GM19324 (cell line): ENCODE results near the gene MACIR.
"Not testable (repeated sequence)": the region's sequence is repeated elsewhere in the genome, so short reads cannot be mapped to it uniquely, and the experiment has no call there.

ENCODE experiments used
- ATAC-seq: cut with Tn5 transposase; IDR thresholded peaks from one replicate; pipeline ENCODE4 v1.9.1; 2021; ENCODE audit warnings: mild to moderate bottlenecking, moderate library complexity; ENCODE audit not compliant: unreplicated experiment, low FRiP score

The MACIR gene, protein sequence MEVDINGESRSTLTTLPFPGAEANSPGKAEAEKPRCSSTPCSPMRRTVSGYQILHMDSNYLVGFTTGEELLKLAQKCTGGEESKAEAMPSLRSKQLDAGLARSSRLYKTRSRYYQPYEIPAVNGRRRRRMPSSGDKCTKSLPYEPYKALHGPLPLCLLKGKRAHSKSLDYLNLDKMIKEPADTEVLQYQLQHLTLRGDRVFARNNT

GRCh38 chr5:103258368-103258956 is at the start of gene MACIR:
Gene MACIR (plus strand): TSS chr5:103258763. CDS start chr5:103275920, 17,157 bp downstream.
- ATAC-seq: peak; percentile 82

DNA sequence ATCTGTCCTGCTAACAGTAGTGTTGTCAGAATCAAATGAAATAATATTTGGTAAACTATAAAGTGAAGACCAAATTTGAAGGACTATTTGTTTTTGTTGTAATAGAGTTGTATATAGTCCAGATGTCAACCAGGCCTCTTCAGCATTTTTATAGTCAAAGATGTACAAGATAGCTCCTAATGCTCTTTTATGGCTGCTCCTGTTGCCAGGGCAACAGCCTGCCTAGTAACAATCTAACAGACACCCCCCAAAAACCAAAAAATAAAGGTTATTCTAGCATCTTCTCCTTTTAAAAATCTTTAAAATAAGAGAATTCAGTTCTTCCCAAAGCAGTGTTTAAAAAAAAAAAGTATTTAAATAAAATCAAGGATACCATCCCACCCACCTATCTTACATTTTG is 49.5 kb upstream of the MACIR start:
- no peak for ATAC-seq

DNA sequence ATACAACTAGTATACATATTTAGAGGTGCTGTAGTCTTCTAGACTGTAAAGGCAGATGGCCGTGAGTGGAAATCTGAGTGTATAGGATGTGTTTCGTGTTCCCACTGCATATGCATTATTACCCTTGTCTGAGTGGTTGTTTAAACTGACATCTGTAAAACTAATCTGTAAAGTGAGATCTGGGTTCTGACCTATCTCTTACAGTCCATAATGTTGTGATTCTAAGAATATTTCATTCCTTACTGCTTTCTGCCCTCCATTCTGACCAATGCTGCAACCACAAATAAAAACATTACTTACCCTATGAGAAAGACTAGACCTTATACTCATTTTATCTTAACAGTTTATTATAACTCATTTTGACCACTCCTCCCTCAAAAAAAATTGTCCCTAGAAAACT is 47.6 kb upstream of the MACIR start:
- ATAC-seq: no peak

DNA sequence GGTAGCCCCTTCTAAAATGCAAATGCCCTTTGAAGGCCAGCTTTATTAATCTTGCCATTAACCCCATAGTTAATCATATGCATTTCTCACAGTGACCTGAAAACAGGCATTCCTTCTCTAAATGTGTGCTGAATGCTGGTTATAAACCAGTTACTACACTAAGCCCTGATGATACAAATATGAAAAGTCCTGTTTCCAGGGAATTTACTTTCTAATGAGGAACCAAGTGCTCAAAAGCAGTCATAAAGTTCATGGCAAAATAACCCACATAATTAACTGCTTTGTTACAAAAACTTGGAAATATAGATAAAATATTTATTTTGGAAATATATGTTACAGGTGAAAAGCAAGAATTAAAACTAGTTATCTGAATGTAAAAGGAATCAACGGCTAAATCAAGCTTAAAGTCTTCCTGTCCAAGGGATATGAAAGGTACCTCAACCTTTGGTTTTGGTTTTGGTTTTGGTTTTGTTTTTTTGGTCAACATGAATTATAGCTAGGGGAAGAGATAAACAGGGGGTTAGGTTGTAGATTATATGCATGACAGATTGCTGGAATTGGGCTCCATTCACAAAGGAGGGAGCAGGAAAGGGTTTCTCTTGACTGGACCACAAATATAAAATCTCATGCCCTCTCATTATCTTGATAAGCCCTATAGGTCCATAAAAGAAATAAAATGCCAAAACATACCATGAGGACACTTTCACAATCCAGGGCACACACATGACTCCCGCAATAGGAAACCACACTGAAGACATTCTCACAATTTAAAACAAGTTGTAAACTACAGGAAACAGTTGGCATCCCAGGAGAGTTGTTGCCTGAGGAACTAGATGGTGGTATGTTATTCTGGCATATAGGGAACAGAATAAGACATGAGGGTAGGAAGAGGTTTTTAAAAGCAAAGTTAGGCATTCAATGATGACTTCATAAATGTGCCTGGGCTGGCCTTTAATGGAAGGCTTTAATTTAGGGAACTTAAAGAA is 46.7 kb upstream of the MACIR start:
- ATAC-seq: peak; percentile 71

DNA sequence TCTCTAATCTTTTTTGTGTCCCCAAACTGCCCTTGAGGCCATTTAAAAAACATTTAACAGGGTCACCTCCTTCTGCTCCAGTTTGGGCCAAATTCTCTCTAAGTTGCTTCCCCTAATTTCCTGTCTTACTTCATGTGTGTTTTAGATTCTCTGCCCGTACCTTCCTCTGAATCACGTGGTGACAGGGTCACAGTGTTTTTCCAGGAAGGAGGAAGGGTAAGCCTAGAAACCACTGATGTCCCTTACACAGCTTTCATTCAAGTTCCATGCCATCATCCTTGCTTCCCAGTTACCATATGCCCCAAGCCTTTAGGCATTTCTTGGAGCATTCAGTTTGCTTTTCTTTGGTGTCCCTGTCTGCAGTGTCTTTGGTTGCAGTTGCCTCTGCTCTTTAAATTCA is 42.4 kb upstream of the MACIR start:
- ATAC-seq: no peak

DNA sequence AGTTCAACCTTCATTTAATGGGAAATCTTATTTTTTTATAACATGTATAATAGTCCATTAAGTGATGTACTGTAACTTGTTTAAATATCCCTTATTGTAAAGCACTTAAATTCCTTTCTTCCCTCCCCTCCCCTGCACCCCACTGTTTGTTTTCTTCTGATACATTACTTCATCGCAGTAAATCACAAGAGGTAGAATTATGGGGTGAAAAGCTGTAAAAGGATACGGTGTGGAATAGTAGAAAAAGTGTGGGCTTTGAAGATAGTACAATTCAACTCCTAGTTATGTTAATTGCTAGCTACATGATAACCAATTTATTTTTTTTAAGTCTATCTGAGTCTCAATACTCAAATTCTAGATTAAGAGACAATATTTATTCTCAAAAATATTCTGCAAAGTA is 41.9 kb upstream of the MACIR start:
- ATAC-seq: no peak

DNA sequence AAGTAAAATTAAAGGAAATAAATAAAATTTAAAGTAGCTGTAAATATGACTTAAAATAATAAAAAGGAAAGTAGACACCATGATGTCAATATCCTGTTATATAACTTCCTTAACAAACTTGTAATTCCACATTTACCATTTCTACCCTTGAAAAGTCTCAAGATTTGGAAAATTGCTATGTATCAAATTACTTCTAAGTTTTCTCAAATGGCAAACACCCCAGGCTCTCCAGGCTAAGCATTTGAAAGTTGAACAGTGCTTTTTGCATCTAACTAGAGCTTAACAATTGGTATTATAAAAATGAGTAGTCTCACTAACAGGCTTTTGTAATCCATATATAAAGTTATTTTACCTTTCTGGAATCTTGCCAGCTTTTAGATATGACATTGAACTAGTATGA is 41.5 kb upstream of the MACIR start:
- no peak for ATAC-seq

DNA sequence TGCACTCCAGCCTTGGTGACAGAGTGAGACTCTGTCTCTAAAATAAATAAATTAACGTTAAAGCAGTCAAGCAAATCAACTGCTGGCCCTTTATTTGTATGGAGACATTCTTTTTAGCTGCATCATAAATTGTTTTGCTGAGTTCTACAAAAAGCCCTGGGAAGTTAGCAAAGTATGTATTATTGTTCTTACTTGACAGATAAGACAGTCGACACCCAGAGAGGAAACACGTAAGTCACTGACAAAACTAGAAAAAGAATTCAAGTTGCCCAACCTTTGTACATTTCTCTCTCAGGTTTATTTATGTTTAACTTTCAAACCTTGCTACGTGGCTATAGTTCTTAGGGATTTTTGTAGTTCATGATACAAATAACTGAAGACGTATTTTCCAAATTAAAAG is 40.4 kb upstream of the MACIR start:
- no peak for ATAC-seq

DNA sequence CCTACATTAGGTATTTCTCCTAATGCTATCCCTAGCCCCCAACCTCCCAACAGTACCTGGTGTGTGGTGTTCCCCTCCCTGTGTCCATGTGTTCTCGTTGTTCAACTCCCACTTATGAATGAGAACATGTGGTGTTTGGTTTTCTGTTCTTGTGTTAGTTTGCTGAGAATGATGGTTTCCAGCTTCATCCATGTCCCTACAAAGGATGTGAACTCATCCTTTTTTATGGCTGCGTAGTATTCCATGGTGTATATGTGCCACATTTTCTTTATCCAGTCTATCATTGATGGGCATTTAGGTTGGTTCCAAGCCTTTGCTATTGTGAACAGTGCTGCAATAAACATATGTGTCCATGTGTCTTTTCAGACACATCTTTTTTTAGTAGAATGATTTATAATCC is 39.5 kb upstream of the MACIR start:
- ATAC-seq: not testable (repeated sequence)

GRCh38 chr5:103223031-103223955 is 35.3 kb upstream of the MACIR start:
- no peak for ATAC-seq

- ATAC-seq: peak; percentile 76
These were observed 34.3 kb upstream of the MACIR start for GRCh38 chr5:103224118-103224893.

DNA sequence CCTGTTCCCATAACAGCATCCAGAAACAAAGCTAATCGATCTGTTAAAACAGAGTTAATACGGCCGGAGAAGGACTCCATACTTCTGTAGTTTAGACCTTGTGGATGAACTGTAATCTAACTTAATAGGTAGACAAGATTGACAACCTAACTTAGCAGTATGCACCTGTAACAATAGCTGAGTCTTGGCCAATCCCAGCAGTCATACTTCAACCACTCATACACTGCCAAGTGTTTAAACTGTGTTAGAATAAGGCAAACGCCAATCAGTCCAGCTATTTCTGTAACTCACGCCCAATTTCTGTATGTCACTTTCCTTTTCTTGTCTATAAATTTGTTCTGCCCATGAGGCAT is 33.7 kb upstream of the MACIR start:
- ATAC-seq: no peak

DNA sequence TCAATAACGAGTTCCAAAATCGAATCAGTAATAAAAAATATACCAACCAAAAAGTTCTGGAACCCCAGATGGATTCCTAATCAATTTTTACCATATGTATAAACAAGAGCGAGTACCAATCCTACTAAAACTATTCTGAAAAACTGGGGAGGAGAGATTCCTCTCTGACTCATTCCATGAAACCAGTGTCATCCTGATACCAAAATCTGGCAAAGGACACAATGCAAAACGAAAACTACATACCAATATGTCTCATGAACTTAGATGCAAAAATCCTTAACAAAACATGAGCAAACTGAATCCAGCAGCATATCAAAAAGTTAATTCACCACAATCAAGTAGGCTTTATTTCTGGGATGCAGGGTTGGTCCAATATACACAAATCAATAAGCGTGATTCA is 30.5 kb upstream of the MACIR start:
- ATAC-seq: no peak

DNA sequence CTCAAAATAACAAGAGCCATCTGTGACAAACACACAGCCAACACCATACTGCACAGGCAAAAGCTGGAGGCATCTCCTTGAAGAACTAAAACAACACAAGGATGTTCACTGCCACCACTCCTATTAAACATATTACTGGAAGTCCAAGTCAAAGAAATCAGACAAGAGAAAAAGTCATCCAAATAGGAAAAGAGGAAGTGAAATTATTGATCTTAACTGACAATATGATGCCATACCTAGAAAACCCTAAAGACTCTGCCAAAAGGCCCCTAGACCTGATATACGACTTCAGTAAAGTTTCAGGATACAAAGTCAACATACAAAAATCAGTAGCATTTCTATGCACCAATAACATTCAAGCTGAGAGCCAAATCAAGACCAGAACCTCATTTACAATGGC is 30.0 kb upstream of the MACIR start:
- ATAC-seq: no peak

GRCh38 chr5:103232393-103232999 is 26.1 kb upstream of the MACIR start:
- peak; percentile 67 for ATAC-seq

DNA sequence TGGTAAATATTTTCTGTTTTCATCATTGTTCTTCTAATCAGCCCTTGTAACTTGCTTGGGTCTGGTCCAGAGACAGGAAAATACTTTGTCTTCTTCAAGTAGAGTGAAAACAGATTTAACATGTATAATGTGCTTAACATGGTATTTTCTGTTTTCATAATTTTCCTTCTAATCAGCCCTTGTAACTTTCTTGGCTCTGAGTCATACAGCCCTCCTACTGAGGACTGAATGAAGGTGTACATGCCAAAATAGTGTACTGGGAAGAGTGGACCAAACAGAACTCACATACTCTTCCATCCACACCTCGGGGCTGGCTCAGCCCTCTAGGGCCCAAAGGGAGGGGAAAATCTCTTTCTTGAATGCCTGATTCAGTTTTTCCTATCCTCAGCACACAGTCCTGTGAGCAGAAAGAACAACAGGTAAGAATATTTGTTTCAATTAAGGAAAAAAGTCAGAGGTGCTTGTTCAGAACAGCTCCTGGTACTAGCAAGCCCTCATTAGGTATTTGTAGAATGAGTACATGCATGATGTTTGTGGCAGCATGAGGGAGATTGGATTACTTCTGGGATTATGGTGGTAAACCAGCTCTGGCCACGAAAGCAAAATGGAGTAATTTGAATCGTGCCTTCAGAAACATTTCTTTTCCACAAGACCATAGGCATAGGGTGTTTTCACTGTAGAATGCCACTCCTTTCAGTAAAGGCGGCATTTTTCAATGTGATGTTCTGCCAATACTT is 24.2 kb upstream of the MACIR start:
- ATAC-seq: no peak

GRCh38 chr5:103235891-103236290 is 22.7 kb upstream of the MACIR start:
- no peak for ATAC-seq

- no peak for ATAC-seq
These were observed 20.8 kb upstream of the MACIR start for GRCh38 chr5:103237778-103238177.

DNA sequence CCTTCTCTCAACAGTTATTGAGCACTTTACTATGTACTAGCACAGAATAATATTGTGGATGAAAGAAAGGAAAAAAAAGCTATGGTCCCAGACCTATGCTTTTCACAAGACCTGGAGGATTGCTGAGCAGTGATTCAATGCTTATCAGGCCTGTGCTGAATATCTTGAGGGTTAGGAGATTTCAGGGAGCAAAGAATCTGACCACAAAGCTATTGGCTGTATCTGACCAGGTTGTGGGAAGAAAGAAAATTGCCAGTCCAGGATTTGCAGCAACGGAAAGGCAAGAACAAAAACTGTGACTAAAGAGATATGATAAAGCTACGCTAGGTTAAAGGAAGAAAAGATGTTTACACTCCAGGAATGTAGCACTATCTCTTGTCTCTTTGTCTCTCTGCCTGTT is 14.9 kb upstream of the MACIR start:
- no peak for ATAC-seq
